Neural cell (in vitro differentiated cells): ENCODE measurements around the gene MGAT5B.

Experiments used
- EZH2 ChIP-seq: fragments of 200-600, 300-800 bp; shearing (Covaris generic), sonication (generic); IDR thresholded peaks from 2 replicates; pipeline ENCODE4 v1.6.1; 2014; ENCODE audit warnings: antibody characterized with exemption, low read length, borderline replicate concordance, mild to moderate bottlenecking; ENCODE audit not compliant: insufficient read depth, poor library complexity, severe bottlenecking
- POLR2AphosphoS5 ChIP-seq: IDR thresholded peaks from 2 replicates; pipeline ENCODE4 v1.6.1; 2012
- SMC3 ChIP-seq: fragments of 450-650 bp; conservative IDR thresholded peaks from 2 replicates; pipeline ENCODE4 v1.6.1; 2014; ENCODE audit warnings: antibody characterized with exemption, mild to moderate bottlenecking, moderate library complexity; ENCODE audit not compliant: poor library complexity
- TF ChIP-seq, protein P1 (sequence below): fragments of 450-650 bp; IDR thresholded peaks from 2 replicates; pipeline ENCODE4 v1.5.1; 2014; ENCODE audit warnings: antibody characterized with exemption, mild to moderate bottlenecking, moderate library complexity; ENCODE audit not compliant: poor library complexity, severe bottlenecking

DNA sequence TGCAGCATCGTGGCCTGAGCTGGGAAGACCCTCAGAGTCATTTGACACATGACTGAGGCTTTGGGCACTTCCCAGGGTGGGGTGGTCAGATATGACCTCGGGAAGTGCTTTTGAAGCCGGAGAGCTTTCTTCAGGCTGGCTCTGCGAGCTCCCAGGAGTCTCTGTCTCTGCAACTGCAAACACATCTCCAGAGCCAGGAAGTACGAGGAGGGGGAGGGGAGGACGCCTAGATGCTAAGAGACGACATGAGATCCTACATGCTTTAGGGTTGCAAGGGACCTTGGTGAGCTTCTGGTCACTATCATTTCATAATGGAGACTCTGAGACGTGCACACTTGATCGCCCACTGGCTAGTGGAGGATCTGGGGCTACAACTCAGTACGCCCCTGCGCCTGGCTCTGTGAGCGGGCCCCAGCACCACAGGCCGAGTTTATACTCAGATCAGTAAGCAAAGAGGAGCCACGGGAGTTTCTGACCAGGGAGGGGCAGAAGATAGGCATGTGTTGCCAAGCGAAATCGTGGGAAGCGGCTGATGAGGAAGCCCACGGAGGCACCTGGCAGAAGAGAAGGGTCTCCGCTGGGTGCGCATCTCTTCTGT is 527 bp upstream of the MGAT5B start:
- TF ChIP-seq SMC3 (no peak), EZH2 (no peak), POLR2AphosphoS5 (no peak)
- TF ChIP-seq, protein P1, sequence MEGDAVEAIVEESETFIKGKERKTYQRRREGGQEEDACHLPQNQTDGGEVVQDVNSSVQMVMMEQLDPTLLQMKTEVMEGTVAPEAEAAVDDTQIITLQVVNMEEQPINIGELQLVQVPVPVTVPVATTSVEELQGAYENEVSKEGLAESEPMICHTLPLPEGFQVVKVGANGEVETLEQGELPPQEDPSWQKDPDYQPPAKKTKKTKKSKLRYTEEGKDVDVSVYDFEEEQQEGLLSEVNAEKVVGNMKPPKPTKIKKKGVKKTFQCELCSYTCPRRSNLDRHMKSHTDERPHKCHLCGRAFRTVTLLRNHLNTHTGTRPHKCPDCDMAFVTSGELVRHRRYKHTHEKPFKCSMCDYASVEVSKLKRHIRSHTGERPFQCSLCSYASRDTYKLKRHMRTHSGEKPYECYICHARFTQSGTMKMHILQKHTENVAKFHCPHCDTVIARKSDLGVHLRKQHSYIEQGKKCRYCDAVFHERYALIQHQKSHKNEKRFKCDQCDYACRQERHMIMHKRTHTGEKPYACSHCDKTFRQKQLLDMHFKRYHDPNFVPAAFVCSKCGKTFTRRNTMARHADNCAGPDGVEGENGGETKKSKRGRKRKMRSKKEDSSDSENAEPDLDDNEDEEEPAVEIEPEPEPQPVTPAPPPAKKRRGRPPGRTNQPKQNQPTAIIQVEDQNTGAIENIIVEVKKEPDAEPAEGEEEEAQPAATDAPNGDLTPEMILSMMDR, result no peak
